HEK293T (cell line): ENCODE results near the gene ZDHHC14.

Experiments used
- CTCF ChIA-PET: fragments of 350-600 bp; formaldehyde crosslinking; extraction: SDS; loops from one replicate; lab custom pipeline; 2021; ENCODE audit warnings: antibody characterized with exemption, inconsistent platforms; lab: Yijun Ruan, JAX
- POLR2A ChIA-PET: fragments of 350-600 bp; formaldehyde crosslinking; extraction: SDS; loops from one replicate; lab custom pipeline; 2020; ENCODE audit warnings: antibody characterized with exemption, inconsistent platforms; lab: Yijun Ruan, JAX
- DNase-seq: peaks from one replicate; pipeline ENCODE4 v3.0.0; 2012; ENCODE audit warnings: mixed read lengths; ENCODE audit errors: extremely low spot score
- ARNT ChIP-seq: fragments of 450-650 bp; IDR thresholded peaks from 2 replicates; pipeline ENCODE4 v1.6.1; 2017; ENCODE audit warnings: mild to moderate bottlenecking
- BHLHE40 ChIP-seq: fragments of 450-650 bp; IDR thresholded peaks from 2 replicates; pipeline ENCODE4 v1.6.1; 2016; ENCODE audit warnings: mild to moderate bottlenecking, moderate library complexity, borderline replicate concordance
- CTBP1 ChIP-seq: fragments of 450-650 bp; IDR thresholded peaks from 2 replicates; pipeline ENCODE4 v1.6.1; 2016; ENCODE audit warnings: borderline replicate concordance
- ELF4 ChIP-seq: fragments of 450-650 bp; IDR thresholded peaks from 2 replicates; pipeline ENCODE4 v1.6.1; 2017; ENCODE audit warnings: antibody characterized with exemption
- FOXA1 ChIP-seq: fragments of 450-650 bp; IDR thresholded peaks from 2 replicates; pipeline ENCODE4 v1.6.1; 2016; ENCODE audit warnings: mild to moderate bottlenecking
- FOXK2 ChIP-seq: fragments of 450-650 bp; IDR thresholded peaks from 2 replicates; pipeline ENCODE4 v1.6.1; 2016; ENCODE audit warnings: mild to moderate bottlenecking
- FOXM1 ChIP-seq: fragments of 450-650 bp; IDR thresholded peaks from 2 replicates; pipeline ENCODE4 v1.6.1; 2017; ENCODE audit warnings: mild to moderate bottlenecking, borderline replicate concordance
- HDGF ChIP-seq: fragments of 450-650 bp; IDR thresholded peaks from 2 replicates; pipeline ENCODE4 v1.6.1; 2017; ENCODE audit warnings: antibody characterized with exemption, borderline replicate concordance
- L3MBTL2 ChIP-seq: fragments of 450-650 bp; conservative IDR thresholded peaks from 2 replicates; pipeline ENCODE4 v1.6.1; 2016; ENCODE audit warnings: mild to moderate bottlenecking
- LEF1 ChIP-seq: fragments of 450-650 bp; IDR thresholded peaks from 2 replicates; pipeline ENCODE4 v1.6.1; 2017; ENCODE audit warnings: mild to moderate bottlenecking, borderline replicate concordance
- NFRKB ChIP-seq: fragments of 450-650 bp; IDR thresholded peaks from 2 replicates; pipeline ENCODE4 v1.6.1; 2016; ENCODE audit warnings: mild to moderate bottlenecking, moderate library complexity
- SP1 ChIP-seq: fragments of 450-650 bp; IDR thresholded peaks from 2 replicates; pipeline ENCODE4 v1.6.1; 2017
- SUZ12 ChIP-seq: fragments of 450-650 bp; IDR thresholded peaks from 2 replicates; pipeline ENCODE4 v1.6.1; 2016; ENCODE audit warnings: mild to moderate bottlenecking
- TARDBP ChIP-seq: fragments of 450-650 bp; IDR thresholded peaks from 2 replicates; pipeline ENCODE4 v1.6.1; 2016
- ZNF384 ChIP-seq: fragments of 450-650 bp; IDR thresholded peaks from 2 replicates; pipeline ENCODE4 v1.6.1; 2016
- TF ChIP-seq, protein P1 (sequence below): fragments of 450-650 bp; IDR thresholded peaks from 2 replicates; pipeline ENCODE4 v1.6.1; 2016

ZDHHC14 gene

GRCh38 chr6:157596886-157597285 lies 215.9 kb downstream of the ZDHHC14 start:
- no peak for DNase-seq
- POLR2A ChIA-PET, result no interaction called here
- TF ChIP-seq FOXA1, result no peak
- TF ChIP-seq, protein P1, sequence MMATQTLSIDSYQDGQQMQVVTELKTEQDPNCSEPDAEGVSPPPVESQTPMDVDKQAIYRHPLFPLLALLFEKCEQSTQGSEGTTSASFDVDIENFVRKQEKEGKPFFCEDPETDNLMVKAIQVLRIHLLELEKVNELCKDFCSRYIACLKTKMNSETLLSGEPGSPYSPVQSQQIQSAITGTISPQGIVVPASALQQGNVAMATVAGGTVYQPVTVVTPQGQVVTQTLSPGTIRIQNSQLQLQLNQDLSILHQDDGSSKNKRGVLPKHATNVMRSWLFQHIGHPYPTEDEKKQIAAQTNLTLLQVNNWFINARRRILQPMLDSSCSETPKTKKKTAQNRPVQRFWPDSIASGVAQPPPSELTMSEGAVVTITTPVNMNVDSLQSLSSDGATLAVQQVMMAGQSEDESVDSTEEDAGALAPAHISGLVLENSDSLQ, result no peak
- no peak for TF ChIP-seq ZNF384
- no peak for TF ChIP-seq TARDBP
- no peak for TF ChIP-seq SUZ12
- no peak for TF ChIP-seq FOXM1
- CTCF ChIA-PET, result no interaction called here

DNA sequence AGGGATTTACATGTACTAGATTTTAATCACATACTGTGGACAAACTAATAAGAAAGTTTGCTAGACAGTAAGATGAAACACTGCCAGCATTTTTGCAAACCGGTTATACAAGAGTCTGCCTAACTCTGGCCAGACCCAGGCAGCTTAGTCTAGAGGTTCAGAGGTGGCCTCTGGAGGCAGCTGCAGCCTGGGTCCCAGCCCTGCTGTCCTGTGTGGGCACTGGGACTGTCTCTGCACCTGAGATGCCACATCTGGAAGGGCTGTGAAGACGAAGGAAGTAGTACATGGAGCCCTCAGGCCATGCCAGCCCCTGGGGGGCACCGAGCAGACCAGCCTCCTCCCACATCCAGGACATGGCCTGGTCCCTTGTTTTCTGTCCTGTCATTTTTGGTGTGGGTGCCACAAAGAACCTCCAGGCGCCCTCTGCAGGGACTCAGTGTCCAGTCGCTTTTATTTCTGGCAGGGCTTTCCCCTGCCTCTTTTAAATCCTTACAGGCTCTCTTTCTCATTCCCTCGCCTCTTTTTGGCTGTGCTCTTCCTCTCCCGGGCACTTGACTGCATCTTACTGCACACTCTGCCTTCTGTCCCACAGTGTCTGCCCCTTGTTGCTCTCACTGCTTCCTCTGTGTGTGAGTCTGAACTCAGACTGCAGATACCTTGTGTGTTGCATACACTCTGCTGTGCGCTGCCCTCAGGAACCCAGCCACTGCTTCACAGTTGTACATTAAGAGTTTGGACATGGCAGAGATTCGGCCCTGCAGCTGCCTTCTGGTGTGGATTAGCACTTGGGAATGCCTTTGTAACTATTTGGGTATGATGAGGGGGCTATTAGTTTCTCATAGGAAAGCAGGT lies 216.7 kb downstream of the ZDHHC14 start:
- no peak for TF ChIP-seq SP1
- no peak for TF ChIP-seq ZNF384
- TF ChIP-seq BHLHE40, result no peak
- no peak for TF ChIP-seq FOXA1
- TF ChIP-seq TARDBP, result no peak
- no peak for TF ChIP-seq LEF1
- TF ChIP-seq SUZ12, result no peak
- no peak for TF ChIP-seq HDGF
- no peak for TF ChIP-seq FOXK2
- DNase-seq, result no peak
- ChIA-PET POLR2A (no interaction called here), CTCF (no interaction called here)

- no peak for DNase-seq
- CTCF ChIA-PET, result no interaction called here
- no peak for TF ChIP-seq FOXK2
- TF ChIP-seq, protein P1, result no peak
- TF ChIP-seq HDGF, result no peak
- POLR2A ChIA-PET, result no interaction called here
Observed at GRCh38 chr6:157599191-157599590, 218.2 kb downstream of the ZDHHC14 start.

DNA sequence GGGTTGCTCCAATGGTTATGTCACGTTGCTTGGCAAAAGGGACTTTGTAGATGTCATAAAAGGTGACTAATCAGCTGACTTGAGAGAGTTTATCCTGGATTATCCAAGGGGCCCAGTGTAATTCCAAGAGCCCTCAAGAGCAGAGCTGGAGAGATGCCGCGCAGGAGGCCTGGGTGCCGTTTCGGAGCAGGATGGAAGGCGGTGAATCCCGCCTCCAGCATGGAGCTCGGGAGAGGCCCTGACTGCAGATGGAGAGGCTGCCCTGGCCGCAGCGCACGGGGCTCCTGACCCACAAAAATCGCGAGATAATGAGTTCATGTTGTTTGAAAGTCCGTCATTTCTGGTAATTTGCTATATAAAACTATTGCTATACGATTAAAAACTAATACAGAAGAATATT lies 219.8 kb downstream of the ZDHHC14 start:
- POLR2A ChIA-PET, result no interaction called here
- TF ChIP-seq SP1, result no peak
- TF ChIP-seq, protein P1, result no peak
- no peak for TF ChIP-seq BHLHE40
- TF ChIP-seq SUZ12, result no peak
- no peak for TF ChIP-seq TARDBP
- CTCF ChIA-PET, result no interaction called here
- no peak for DNase-seq

- TF ChIP-seq FOXA1 (no peak), SUZ12 (no peak), BHLHE40 (no peak), FOXK2 (no peak), NFRKB (no peak), L3MBTL2 (no peak), FOXM1 (no peak), SP1 (no peak), CTBP1 (no peak), HDGF (no peak), LEF1 (no peak), TARDBP (no peak), ARNT (no peak), ELF4 (no peak), ZNF384 (no peak)
- TF ChIP-seq, protein P1, result no peak
- CTCF ChIA-PET, result no interaction called here
- POLR2A ChIA-PET, result no interaction called here
- no peak for DNase-seq
Observed at GRCh38 chr6:157602521-157603295, 221.7 kb downstream of the ZDHHC14 start.

- ChIA-PET POLR2A (no interaction called here), CTCF (no interaction called here)
- no peak for DNase-seq
- TF ChIP-seq ARNT, result no peak
- TF ChIP-seq FOXK2, result no peak
- TF ChIP-seq, protein P1, result no peak
- TF ChIP-seq TARDBP, result no peak
- TF ChIP-seq FOXA1, result no peak
- TF ChIP-seq CTBP1, result no peak
- TF ChIP-seq NFRKB, result no peak
- no peak for TF ChIP-seq FOXM1
- TF ChIP-seq LEF1, result no peak
- TF ChIP-seq ELF4, result no peak
- TF ChIP-seq HDGF, result no peak
Observed at GRCh38 chr6:157603314-157603940, 222.4 kb downstream of the ZDHHC14 start.
